Gastrocnemius medialis (tissue), 4 donors: ENCODE data around the gene RCAN1. TPM values are rescaled to one million over a fixed set of nuclear protein-coding genes. Genes with fewer than 3 reads are reported as not detected.

Experiments used
- ATAC-seq, 2 donors: fragments of 150-250 bp; one replicate each; pipeline ENCODE4 v1.9.1; 2016
- DNase-seq, 2 donors: peaks; one replicate each; pipeline ENCODE4 v3.0.0-alpha.2; 2019
- H3K27ac ChIP-seq, 4 donors: fragments of 200-600 bp; sonication (generic); 1 replicate in 1 of 4; 2 replicates in 3 of 4; pipeline ENCODE4 v1.5.1; 2016 to 2018; ENCODE audit warnings: mild to moderate bottlenecking in 2 of 4, moderate library complexity in 1 of 4
- H3K27me3 ChIP-seq, 3 donors: fragments of 200-600 bp; sonication (generic) in 2 of 3; 1 replicate in 1 of 3; 2 replicates in 2 of 3; pipeline versions ENCODE4 v1.5.1 to v1.6.0; 2016 to 2019; ENCODE audit warnings: mild to moderate bottlenecking in 1 of 3, moderate library complexity in 1 of 3
- H3K36me3 ChIP-seq, 2 donors: fragments of 200-600 bp; sonication (generic) in 1 of 2; one replicate each; pipeline ENCODE4 v1.5.1; 2017 to 2018
- H3K4me1 ChIP-seq, 2 donors: fragments of 200-600 bp; sonication (generic) in 1 of 2; one replicate each; pipeline ENCODE4 v1.5.1; 2016 to 2017; ENCODE audit warnings: mild to moderate bottlenecking in 2 of 2
- H3K4me3 ChIP-seq, 4 donors: fragments of 200-600 bp; sonication (generic) in 3 of 4; 1 replicate in 1 of 4; 2 replicates in 3 of 4; pipeline ENCODE4 v1.5.1; 2016 to 2019; ENCODE audit warnings: mild to moderate bottlenecking in 2 of 4
- H3K9me3 ChIP-seq, 3 donors: fragments of 200-600 bp; sonication (generic) in 2 of 3; 1 replicate in 1 of 3; 2 replicates in 2 of 3; pipeline ENCODE4 v1.5.1; 2016 to 2019
- CTCF ChIP-seq, 5 experiments: fragments of 450-650 bp in 3 of 5; fragments of 200-600 bp in 2 of 5; sonication (generic) in 2 of 5; IDR thresholded peaks in 4 of 5; conservative IDR thresholded peaks in 1 of 5; 1 replicate in 4 of 5; 2 replicates in 1 of 5; pipeline ENCODE4 v1.5.1; 2016 to 2019; ENCODE audit warnings: antibody characterized with exemption in 5 of 5, mild to moderate bottlenecking in 3 of 5, moderate library complexity in 3 of 5
- POLR2A ChIP-seq, 2 donors: fragments of 450-650 bp; IDR thresholded peaks; one replicate each; pipeline ENCODE4 v1.6.1; 2017; ENCODE audit warnings: antibody characterized with exemption in 2 of 2, mild to moderate bottlenecking in 2 of 2, moderate library complexity in 2 of 2
- in situ Hi-C, 4 donors: fragments of 200-750 bp; cut with MboI; loops; one replicate each; pipeline versions ENCODE4 v1.15.0 to v1.8.0; 2017; ENCODE audit warnings: low sequenced_read_pairs in 4 of 4
- intact Hi-C: fragments of 100-400 bp; cut with DNase I; formaldehyde crosslinking; loops from one replicate; pipeline ENCODE4 v1.15.1; 2023; ENCODE audit warnings: low total_unique reads
- total RNA-seq, 4 donors: library from RNA; depleted of rRNA; stranded (reverse); fragments of >200 nt; gene quantifications; one replicate each; pipeline versions ENCODE4 v1.1.0 to v1.2.3, GENCODE V29; 2016

Gene RCAN1
- total RNA-seq, 4 donors from 2014 or later, result 21.7 to 37.9 (median 33.2) TPM

DNA sequence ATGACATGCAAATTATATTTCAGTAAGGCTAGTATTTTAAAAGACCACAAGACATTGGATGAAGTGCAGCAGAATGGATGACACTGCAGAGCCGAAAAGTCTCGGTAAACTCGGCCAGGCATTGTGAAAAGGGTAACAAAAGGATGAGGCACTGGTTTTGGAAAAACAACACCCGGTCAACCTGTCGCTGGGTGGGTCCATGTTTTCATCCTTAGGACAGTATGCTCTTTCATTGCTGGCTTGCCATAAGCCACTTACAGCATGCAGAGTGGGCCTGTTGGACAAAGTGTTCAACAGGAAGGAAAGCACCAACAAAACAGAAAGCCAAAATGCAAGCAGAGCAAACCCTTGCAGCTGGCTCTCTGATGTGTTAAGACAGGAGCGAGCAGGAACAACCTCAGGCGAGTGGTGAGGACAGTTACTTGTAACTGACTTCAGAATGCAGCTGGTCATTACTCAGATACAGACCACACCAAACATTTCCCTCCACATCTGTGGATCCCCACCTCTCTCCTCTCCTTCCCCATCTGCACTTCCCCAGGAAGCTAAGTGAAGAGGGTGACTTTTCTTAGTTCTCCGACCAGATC lies 2.9 kb upstream of the RCAN1 start:
- in situ Hi-C loops (loop anchor here in 2 of 4 donors (25.0 kb wide), 1 partner anchor 706 kb away; the partner anchor contains the start of gene ATP5PO (in 2 of the 2)), intact Hi-C loops (loop anchor here (10.0 kb wide), 4 partner anchors 67 to 1447 kb away; partner anchors contain the start of genes CRYZL1, ITSN1 and SETD4)
- DNase-seq, result peak in 1 of 2 donors; percentile 25
- H3K36me3 ChIP-seq, result no peaks in the 10 kb centered on the region
- no peak overlapping the region for H3K27ac ChIP-seq
- ATAC-seq, result no peak
- no peak overlapping the region for H3K4me3 ChIP-seq
- no peak for TF ChIP-seq POLR2A (IDR thresholded peaks at IDR 0.05)
- TF ChIP-seq CTCF (IDR thresholded peaks at IDR 0.05 in 4 of 5, conservative IDR thresholded peaks at IDR 0.05 in 1 of 5), result no peak
- H3K27me3 ChIP-seq, result no peaks in the 10 kb centered on the region
- H3K4me1 ChIP-seq, result peaks cover 21 to 40% of the 10 kb centered on the region in 2 donors
- no peaks in the 10 kb centered on the region for H3K9me3 ChIP-seq

GRCh38 chr21:34615487-34615814 lies 538 bp upstream of the RCAN1 start:
- DNase-seq (no peak), ATAC-seq (peak; percentile 7 to 8)
- in situ Hi-C loops (loop anchor here in 2 of 4 donors (25.0 kb wide), 1 partner anchor 703 kb away; the partner anchor contains the start of gene ATP5PO (in 2 of the 2)), intact Hi-C loops (loop anchor here (2.0 to 10.0 kb wide), 5 partner anchors 69 to 1449 kb away; partner anchors contain the start of genes ATP5PO, CRYZL1, ITSN1 and SETD4)
- TF ChIP-seq CTCF (IDR thresholded peaks at IDR 0.05 in 4 of 5, conservative IDR thresholded peaks at IDR 0.05 in 1 of 5) (no peak), POLR2A (IDR thresholded peaks at IDR 0.05) (no peak)
- Histone ChIP-seq H3K27me3 (no peaks in the 10 kb centered on the region), H3K9me3 (no peaks in the 10 kb centered on the region), H3K4me3 (peak overlapping the region; percentile 56 to 73 (median 62)), H3K36me3 (no peaks in the 10 kb centered on the region), H3K27ac (peak overlapping the region; percentile 80 to 91 (median 88)), H3K4me1 (peaks cover 25 to 42% of the 10 kb centered on the region in 2 donors)

DNA sequence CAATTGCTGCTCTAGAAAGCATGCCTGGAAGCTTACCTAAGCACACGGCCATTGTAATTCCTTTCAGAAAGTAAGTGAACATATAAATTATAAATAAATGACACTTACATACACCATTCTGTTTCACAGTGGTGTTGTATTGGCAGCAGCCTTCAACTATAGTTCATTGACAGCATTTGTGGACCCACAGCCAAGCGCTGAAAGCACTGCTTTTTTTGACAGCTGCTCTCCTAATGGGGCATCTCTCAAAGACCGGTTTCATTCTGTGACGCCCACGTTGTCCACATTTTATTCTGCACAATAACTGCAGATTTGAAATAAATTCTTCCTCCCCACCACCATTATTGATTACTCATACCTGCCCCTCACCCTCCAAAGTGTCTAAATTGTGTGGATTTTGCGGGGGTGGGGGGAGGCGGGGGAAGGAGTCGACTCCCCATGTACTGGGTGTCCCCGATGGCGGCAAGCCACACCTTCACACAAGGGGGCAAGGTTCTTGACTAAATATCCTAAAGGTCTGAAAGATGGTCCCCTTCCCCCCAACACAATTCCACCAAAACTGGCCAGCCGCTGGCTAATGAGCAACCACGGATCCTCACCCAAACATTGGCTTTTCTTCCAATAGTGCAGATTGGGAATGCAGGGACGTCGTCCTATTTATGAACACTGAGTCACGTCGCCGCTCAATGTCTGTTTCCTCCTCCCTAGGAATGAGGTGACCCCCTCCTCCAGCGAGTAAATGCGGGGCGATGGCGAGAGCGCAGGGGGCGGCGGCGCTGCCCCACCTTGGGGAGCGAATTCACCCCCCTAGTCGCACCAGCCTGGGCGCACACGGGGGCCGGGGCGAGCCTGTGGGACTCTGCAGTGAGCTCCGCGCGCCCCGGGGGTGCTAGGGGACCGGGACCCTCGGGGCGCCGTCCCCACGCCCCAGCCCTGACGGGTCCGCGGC lies 960 bp downstream of the RCAN1 start:
- H3K9me3 ChIP-seq, result no peaks in the 10 kb centered on the region
- peak overlapping the region; percentile 1 to 88 (median 84) for H3K27ac ChIP-seq
- in situ Hi-C loops, result loop anchor here in 2 of 4 donors (25.0 kb wide), 1 partner anchor 702 kb away; the partner anchor contains the start of gene ATP5PO (in 2 of the 2)
- no peak for ATAC-seq
- DNase-seq, result no peak
- H3K4me1 ChIP-seq, result peaks cover 18 to 27% of the 10 kb centered on the region in 2 donors
- TF ChIP-seq POLR2A (IDR thresholded peaks at IDR 0.05) (no peak), CTCF (IDR thresholded peaks at IDR 0.05 in 4 of 5, conservative IDR thresholded peaks at IDR 0.05 in 1 of 5) (no peak)
- no peaks in the 10 kb centered on the region for H3K27me3 ChIP-seq
- H3K4me3 ChIP-seq, result peak overlapping the region; percentile 56 to 73 (median 63)
- intact Hi-C loops, result loop anchor here (2.0 to 10.0 kb wide), 5 partner anchors 71 to 1451 kb away; partner anchors contain the start of genes ATP5PO, CRYZL1, ITSN1 and SETD4
- H3K36me3 ChIP-seq, result no peaks in the 10 kb centered on the region

- in situ Hi-C loops, result loop anchor here in 2 of 4 donors (25.0 kb wide), 1 partner anchor 700 kb away; the partner anchor contains the start of gene ATP5PO (in 2 of the 2)
- TF ChIP-seq POLR2A (IDR thresholded peaks at IDR 0.05) (no peak), CTCF (IDR thresholded peaks at IDR 0.05 in 4 of 5, conservative IDR thresholded peaks at IDR 0.05 in 1 of 5) (no peak)
- Histone ChIP-seq H3K4me1 (peaks cover 18 to 23% of the 10 kb centered on the region in 2 donors), H3K27me3 (no peaks in the 10 kb centered on the region), H3K4me3 (no peak overlapping the region), H3K36me3 (no peaks in the 10 kb centered on the region), H3K9me3 (no peaks in the 10 kb centered on the region), H3K27ac (no peak overlapping the region)
- no peak for ATAC-seq
- no peak for DNase-seq
- intact Hi-C loops, result loop anchor here (10.0 kb wide), 4 partner anchors 72 to 1452 kb away; partner anchors contain the start of genes CRYZL1, ITSN1 and SETD4
Measured at GRCh38 chr21:34612557-34612956, 2.4 kb downstream of the RCAN1 start.
